B cell (primary cell): ENCODE measurements around the gene RAMAC.

ENCODE experiments used
- CTCF ChIP-seq: fragments of 200-600 bp; IDR thresholded peaks from one replicate; pipeline ENCODE4 v1.8.0; 2022; ENCODE audit warnings: antibody characterized with exemption, mild to moderate bottlenecking
- EZH2 ChIP-seq: IDR thresholded peaks from 2 replicates; pipeline ENCODE4 v1.6.1; 2012; ENCODE audit warnings: borderline replicate concordance, low read depth, mild to moderate bottlenecking, moderate library complexity, low read length; ENCODE audit not compliant: insufficient read depth, poor library complexity, severe bottlenecking

- TF ChIP-seq CTCF (no peak), EZH2 (no peak)
Measured at GRCh38 chr15:82964890-82965289, 21.1 kb upstream of the RAMAC start.
